Keratinocyte (primary cell): ENCODE data around the gene PRRT2. TPM values are rescaled to one million over a fixed set of nuclear protein-coding genes. Genes with fewer than 3 reads are reported as not detected.
"Not testable (repeated sequence)": the region's sequence is repeated elsewhere in the genome, so short reads cannot be mapped to it uniquely, and the experiment has no call there.

Source experiments
- DNase-seq: peaks from one replicate; pipeline ENCODE4 v3.0.0-alpha.2; 2011; ENCODE audit warnings: low read depth, missing footprints, low spot score
- FAIRE-seq: peaks from 2 replicates; lab custom pipeline; 2011; peaks lifted over from hg19 to GRCh38; lab: Jason Lieb, UNC
- H2AFZ ChIP-seq: 2 replicates; pipeline ENCODE4 v1.6.0; 2012; ENCODE audit warnings: low read length, control low read depth, inconsistent platforms; ENCODE audit not compliant: control insufficient read depth
- H3K27ac ChIP-seq: 2 replicates; pipeline ENCODE4 v1.5.1; 2011; ENCODE audit warnings: low read length; ENCODE audit not compliant: control insufficient read depth, insufficient read depth
- H3K27me3 ChIP-seq: 3 replicates; pipeline ENCODE4 v1.6.0; 2011; ENCODE audit warnings: low read length; ENCODE audit not compliant: control insufficient read depth, insufficient read depth; ENCODE audit errors: extremely low read depth
- H3K36me3 ChIP-seq, 2 experiments: 2 replicates in 1 of 2; 3 replicates in 1 of 2; pipeline ENCODE4 v1.5.1; 2011; ENCODE audit warnings: low read length in 2 of 2, mild to moderate bottlenecking in 1 of 2; ENCODE audit not compliant: control insufficient read depth in 2 of 2, insufficient read depth in 2 of 2; ENCODE audit errors: extremely low read depth in 1 of 2
- H3K4me1 ChIP-seq: 3 replicates; pipeline ENCODE4 v1.5.1; 2011; ENCODE audit warnings: low read length; ENCODE audit not compliant: control insufficient read depth, insufficient read depth; ENCODE audit errors: extremely low read depth
- H3K4me2 ChIP-seq: 3 replicates; pipeline ENCODE4 v1.6.0; 2011; ENCODE audit warnings: low read depth, low read length; ENCODE audit not compliant: control insufficient read depth, insufficient read depth; ENCODE audit errors: extremely low read depth
- H3K4me3 ChIP-seq, 3 experiments: fragments of 200-600 bp in 1 of 3; sonication (generic) in 1 of 3; 2 replicates in 2 of 3; 3 replicates in 1 of 3; pipeline ENCODE4 v1.5.1; 2011 to 2016; ENCODE audit warnings: low read length in 3 of 3, mild to moderate bottlenecking in 3 of 3, control low read depth in 2 of 3, inconsistent platforms in 1 of 3, low read depth in 1 of 3, mixed read lengths in 1 of 3, mixed run types in 1 of 3, moderate library complexity in 1 of 3; ENCODE audit not compliant: control insufficient read depth in 2 of 3, insufficient read depth in 2 of 3; ENCODE audit errors: extremely low read depth in 1 of 3
- H3K79me2 ChIP-seq: 2 replicates; pipeline ENCODE4 v1.6.0; 2012; ENCODE audit warnings: low read length; ENCODE audit not compliant: control insufficient read depth, insufficient read depth
- H3K9ac ChIP-seq: 3 replicates; pipeline ENCODE4 v1.6.0; 2011; ENCODE audit warnings: low read length; ENCODE audit not compliant: control insufficient read depth, insufficient read depth; ENCODE audit errors: extremely low read depth
- H3K9me1 ChIP-seq: 3 replicates; pipeline ENCODE4 v1.6.0; 2011; ENCODE audit warnings: low read length; ENCODE audit not compliant: control insufficient read depth, insufficient read depth; ENCODE audit errors: extremely low read depth
- H3K9me3 ChIP-seq: 2 replicates; pipeline ENCODE4 v1.5.1; 2012; ENCODE audit warnings: low read depth, low read length; ENCODE audit not compliant: control insufficient read depth
- H4K20me1 ChIP-seq: 3 replicates; pipeline ENCODE4 v1.6.0; 2011; ENCODE audit warnings: low read length; ENCODE audit not compliant: control insufficient read depth, insufficient read depth; ENCODE audit errors: extremely low read depth
- EZH2 ChIP-seq: IDR thresholded peaks from one replicate; pipeline ENCODE4 v1.6.1; 2012; ENCODE audit warnings: inconsistent platforms, mild to moderate bottlenecking, low read length, moderate library complexity
- dilution Hi-C: fragments of 300-500 bp; cut with MboI; formaldehyde crosslinking; loops from one replicate; pipeline ENCODE4 v1.7.0; 2020; ENCODE audit warnings: low sequenced_read_pairs; ENCODE audit not compliant: extremely low pct_ligation_motif_present
- polyA plus RNA-seq, 5 experiments: library from polyadenylated mRNA; depleted of rRNA in 3 of 5; stranded (reverse) in 3 of 5; stranded (forward) in 1 of 5; unstranded in 1 of 5; fragments of >200 nt; gene quantifications; 1 replicate in 1 of 5; 2 replicates in 3 of 5; 3 replicates in 1 of 5; pipeline versions ENCODE4 v1.2.1 to v1.2.3, GENCODE V29; 2011 to 2012; ENCODE audit warnings: missing spikeins in 2 of 5, low read depth in 1 of 5, low replicate concordance in 1 of 5
- TF ChIP-seq, protein P1 (sequence below), 3 experiments: IDR thresholded peaks in 1 of 3; conservative IDR thresholded peaks in 1 of 3; optimal IDR thresholded peaks in 1 of 3; 2 replicates in 2 of 3; 3 replicates in 1 of 3; pipeline versions ENCODE3 to v1.5.1; 2011; ENCODE audit warnings: low read length in 3 of 3, mild to moderate bottlenecking in 3 of 3, moderate library complexity in 2 of 3, control low read depth in 1 of 3, inconsistent platforms in 1 of 3; ENCODE audit not compliant: insufficient read depth in 2 of 3; ENCODE audit errors: extremely low read depth in 1 of 3

Gene PRRT2
- polyA plus RNA-seq, 1 donor (not counting 4 experiments of a cell fraction or from before 2014, with no cell fraction given) = not detected

DNA sequence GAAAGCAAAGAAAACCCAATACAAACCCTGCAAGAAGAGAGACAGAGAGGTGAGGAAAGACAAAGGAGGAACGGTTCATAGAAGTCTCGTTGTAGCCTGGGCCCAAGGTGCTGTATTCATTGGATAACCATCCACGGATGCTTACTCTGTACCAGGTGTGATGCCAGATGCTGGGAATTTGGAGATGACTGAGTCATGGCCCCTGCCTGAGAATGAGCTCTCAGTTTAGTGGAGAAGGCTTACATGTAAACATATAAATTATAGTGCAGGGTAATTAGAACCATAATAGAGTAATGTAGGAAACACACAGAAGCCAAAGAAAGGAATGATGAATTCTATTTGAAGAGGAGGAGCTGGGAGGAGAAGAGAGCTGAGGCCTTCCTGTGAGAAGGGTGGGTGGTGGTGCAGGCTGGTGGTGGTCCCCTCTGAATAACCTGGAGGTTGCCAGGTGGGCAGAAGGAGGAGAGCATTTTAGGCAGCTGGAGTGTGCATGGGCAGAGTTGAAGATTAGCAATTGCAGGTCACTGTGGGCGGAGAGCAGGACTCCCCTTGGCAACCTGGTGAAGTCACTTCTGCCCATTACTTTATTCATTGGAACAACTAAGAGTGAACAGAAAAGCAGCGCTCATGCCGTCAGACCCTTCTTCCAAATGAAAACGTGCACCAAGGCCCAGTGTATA, 41.6 kb upstream of the PRRT2 start:
- FAIRE-seq = no peak
- TF ChIP-seq EZH2 = no peak
- TF ChIP-seq, protein P1, sequence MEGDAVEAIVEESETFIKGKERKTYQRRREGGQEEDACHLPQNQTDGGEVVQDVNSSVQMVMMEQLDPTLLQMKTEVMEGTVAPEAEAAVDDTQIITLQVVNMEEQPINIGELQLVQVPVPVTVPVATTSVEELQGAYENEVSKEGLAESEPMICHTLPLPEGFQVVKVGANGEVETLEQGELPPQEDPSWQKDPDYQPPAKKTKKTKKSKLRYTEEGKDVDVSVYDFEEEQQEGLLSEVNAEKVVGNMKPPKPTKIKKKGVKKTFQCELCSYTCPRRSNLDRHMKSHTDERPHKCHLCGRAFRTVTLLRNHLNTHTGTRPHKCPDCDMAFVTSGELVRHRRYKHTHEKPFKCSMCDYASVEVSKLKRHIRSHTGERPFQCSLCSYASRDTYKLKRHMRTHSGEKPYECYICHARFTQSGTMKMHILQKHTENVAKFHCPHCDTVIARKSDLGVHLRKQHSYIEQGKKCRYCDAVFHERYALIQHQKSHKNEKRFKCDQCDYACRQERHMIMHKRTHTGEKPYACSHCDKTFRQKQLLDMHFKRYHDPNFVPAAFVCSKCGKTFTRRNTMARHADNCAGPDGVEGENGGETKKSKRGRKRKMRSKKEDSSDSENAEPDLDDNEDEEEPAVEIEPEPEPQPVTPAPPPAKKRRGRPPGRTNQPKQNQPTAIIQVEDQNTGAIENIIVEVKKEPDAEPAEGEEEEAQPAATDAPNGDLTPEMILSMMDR (optimal IDR thresholded peaks at IDR 0.05 in 1 of 3, IDR thresholded peaks at IDR 0.05 in 1 of 3, conservative IDR thresholded peaks at IDR 0.05 in 1 of 3; ENCODE audit: extremely low read depth in 1 of 3, insufficient read depth in 2 of 3, low read length in 3 of 3) = no peak
- dilution Hi-C loops = no loop called here

DNA sequence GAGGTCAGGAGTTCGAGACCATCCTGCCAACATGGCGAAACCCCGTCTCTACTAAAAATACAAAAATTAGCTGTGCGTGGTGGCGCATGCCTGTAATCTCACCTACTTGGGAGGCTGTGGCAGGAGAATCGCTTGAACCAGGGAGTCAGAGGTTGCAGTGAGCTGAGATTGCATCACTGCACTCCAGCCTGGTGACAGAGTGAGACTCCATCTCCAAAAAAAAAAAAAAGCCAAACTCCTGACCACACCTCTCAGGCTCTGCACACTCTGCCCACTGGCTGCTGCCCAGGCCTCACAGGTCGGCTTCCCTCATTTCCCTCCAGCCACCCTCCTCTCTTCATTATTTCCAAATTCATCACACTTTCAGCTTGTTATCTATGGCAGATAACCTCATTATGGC, 39.7 kb upstream of the PRRT2 start:
- dilution Hi-C loops, H3K79me2 ChIP-seq, H3K4me3 ChIP-seq, H3K9me3 ChIP-seq, H3K36me3 ChIP-seq, H3K4me1 ChIP-seq, DNase-seq, FAIRE-seq, H2AFZ ChIP-seq, H3K27ac ChIP-seq, H3K4me2 ChIP-seq, H3K9ac ChIP-seq, H4K20me1 ChIP-seq, H3K9me1 ChIP-seq, H3K27me3 ChIP-seq: not testable (repeated sequence)

More for the DNA sequence above, 41.6 kb upstream of the PRRT2 start:
- Histone ChIP-seq H3K36me3 (no peaks in the 10 kb centered on the region), H3K9ac (no peak overlapping the region), H3K4me2 (no peak overlapping the region), H3K9me3 (no peaks in the 10 kb centered on the region), H3K4me3 (no peak overlapping the region), H3K27ac (no peak overlapping the region), H4K20me1 (no peaks in the 10 kb centered on the region), H3K9me1 (no peaks in the 10 kb centered on the region), H3K27me3 (no peaks in the 10 kb centered on the region), H3K4me1 (no peaks in the 10 kb centered on the region), H2AFZ (no peak overlapping the region), H3K79me2 (no peaks in the 10 kb centered on the region)
- DNase-seq = no peak

DNA sequence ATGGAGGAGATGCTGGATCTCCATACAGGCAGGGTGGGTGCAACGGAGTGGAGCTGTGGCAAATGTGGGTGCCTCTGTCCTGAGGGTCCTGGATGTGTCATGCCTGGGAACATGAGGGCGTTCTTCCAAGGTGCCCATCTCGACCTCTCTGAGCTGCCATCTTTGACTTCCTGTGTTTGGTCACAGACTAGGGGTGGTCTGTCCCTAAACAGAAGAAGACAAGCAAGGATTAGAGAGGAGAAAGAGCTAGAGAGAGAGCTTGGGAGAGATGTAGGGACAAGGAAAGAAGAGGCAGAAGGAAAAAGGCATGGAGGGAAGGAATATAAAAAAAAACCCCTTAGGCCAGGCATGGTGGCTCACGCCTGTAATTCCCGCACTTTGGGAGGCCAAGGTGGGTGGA, 37.3 kb upstream of the PRRT2 start:
- Histone ChIP-seq H3K9me3 (no peaks in the 10 kb centered on the region), H2AFZ (no peak overlapping the region), H3K9ac (no peak overlapping the region), H3K9me1 (no peaks in the 10 kb centered on the region), H4K20me1 (no peaks in the 10 kb centered on the region), H3K4me1 (peaks cover 20% of the 10 kb centered on the region), H3K4me2 (no peak overlapping the region), H3K36me3 (no peaks in the 10 kb centered on the region), H3K79me2 (no peaks in the 10 kb centered on the region), H3K27ac (no peak overlapping the region), H3K4me3 (no peak overlapping the region), H3K27me3 (no peaks in the 10 kb centered on the region)
- DNase-seq = no peak
- FAIRE-seq = no peak
- TF ChIP-seq, protein P1 (optimal IDR thresholded peaks at IDR 0.05 in 1 of 3, IDR thresholded peaks at IDR 0.05 in 1 of 3, conservative IDR thresholded peaks at IDR 0.05 in 1 of 3; ENCODE audit: extremely low read depth in 1 of 3, insufficient read depth in 2 of 3, low read length in 3 of 3) = no peak
- TF ChIP-seq EZH2 = no peak
- dilution Hi-C loops = no loop called here
